ENCODE measurements around the gene FAM131B.
A peak's percentile ranks its signal among the peaks of the same experiment; 100 is the strongest.

The FAM131B gene

GRCh38 chr7:143381427-143382125 is 19.1 kb upstream of the FAM131B start:
- H3K27me3 Mint-ChIP-seq (ENCODE audit: low read depth): no peaks in the 10 kb centered on the region
- peak overlapping the region; percentile 28 for H3K27ac Mint-ChIP-seq
- H3K9me3 Mint-ChIP-seq: no peaks in the 10 kb centered on the region
- DNase-seq (ENCODE audit: low spot score): no peak
- peaks cover 5% of the 10 kb centered on the region for H3K36me3 Mint-ChIP-seq (ENCODE audit: low read depth)
- no peak overlapping the region for H3K4me3 Mint-ChIP-seq
- H3K4me1 Mint-ChIP-seq (ENCODE audit: low read depth): peaks cover 36% of the 10 kb centered on the region

GRCh38 chr7:143380646-143381426 is 18.3 kb upstream of the FAM131B start, which contains the start of gene ZYX:
Gene ZYX, plus strand, starts transcription at chr7:143381345. Its CDS starts 227 bp downstream, at chr7:143381572.
- peaks cover 5% of the 10 kb centered on the region for H3K36me3 Mint-ChIP-seq (ENCODE audit: low read depth)
- DNase-seq (ENCODE audit: low spot score): peak; percentile 88
- H3K4me3 Mint-ChIP-seq: peak within 1 kb of the TSS; percentile 86

GRCh38 chr7:143380260-143380645 is 17.7 kb upstream of the FAM131B start:
- Mint-ChIP-seq H3K9me3 (no peaks in the 10 kb centered on the region), H3K4me1 (ENCODE audit: low read depth) (peaks cover 48% of the 10 kb centered on the region), H3K27ac (peak overlapping the region; percentile 86), H3K4me3 (peak overlapping the region; percentile 86), H3K27me3 (ENCODE audit: low read depth) (no peaks in the 10 kb centered on the region), H3K36me3 (ENCODE audit: low read depth) (peaks cover 5% of the 10 kb centered on the region)
- DNase-seq (ENCODE audit: low spot score): peak; percentile 80

More at GRCh38 chr7:143380646-143381426, 18.3 kb upstream of the FAM131B start, which contains the start of gene ZYX:
- no peaks in the 10 kb centered on the region for H3K9me3 Mint-ChIP-seq
- H3K4me1 Mint-ChIP-seq (ENCODE audit: low read depth): peaks cover 42% of the 10 kb centered on the region
- H3K27me3 Mint-ChIP-seq (ENCODE audit: low read depth): no peaks in the 10 kb centered on the region
- H3K27ac Mint-ChIP-seq: peak within 1 kb of the TSS; percentile 86

- Mint-ChIP-seq H3K4me3 (peak overlapping the region; percentile 86), H3K36me3 (ENCODE audit: low read depth) (peaks cover 5% of the 10 kb centered on the region), H3K27me3 (ENCODE audit: low read depth) (no peaks in the 10 kb centered on the region), H3K4me1 (ENCODE audit: low read depth) (peaks cover 53% of the 10 kb centered on the region), H3K27ac (peak overlapping the region; percentile 86), H3K9me3 (no peaks in the 10 kb centered on the region)
- DNase-seq (ENCODE audit: low spot score): no peak
Measured at GRCh38 chr7:143379611-143380259, 17.2 kb upstream of the FAM131B start.

GRCh38 chr7:143376396-143376795 is 13.9 kb upstream of the FAM131B start:
- Mint-ChIP-seq H3K9me3 (no peaks in the 10 kb centered on the region), H3K4me1 (ENCODE audit: low read depth) (peaks cover 58% of the 10 kb centered on the region), H3K27ac (peak overlapping the region; percentile 28), H3K36me3 (ENCODE audit: low read depth) (no peaks in the 10 kb centered on the region), H3K27me3 (ENCODE audit: low read depth) (no peaks in the 10 kb centered on the region), H3K4me3 (no peak overlapping the region)
- DNase-seq (ENCODE audit: low spot score): no peak

- Mint-ChIP-seq H3K27ac (peak overlapping the region; percentile 78), H3K27me3 (ENCODE audit: low read depth) (no peaks in the 10 kb centered on the region), H3K9me3 (no peaks in the 10 kb centered on the region), H3K4me1 (ENCODE audit: low read depth) (peaks cover 62% of the 10 kb centered on the region), H3K4me3 (peak overlapping the region; percentile 29), H3K36me3 (ENCODE audit: low read depth) (no peaks in the 10 kb centered on the region)
- DNase-seq (ENCODE audit: low spot score): no peak
Measured at GRCh38 chr7:143375298-143376034, 13.0 kb upstream of the FAM131B start.

GRCh38 chr7:143374561-143374960 is 12.0 kb upstream of the FAM131B start:
- no peak for DNase-seq (ENCODE audit: low spot score)
- H3K9me3 Mint-ChIP-seq: no peaks in the 10 kb centered on the region
- peaks cover 2% of the 10 kb centered on the region for H3K27me3 Mint-ChIP-seq (ENCODE audit: low read depth)
- peaks cover 58% of the 10 kb centered on the region for H3K4me1 Mint-ChIP-seq (ENCODE audit: low read depth)
- no peak overlapping the region for H3K4me3 Mint-ChIP-seq
- no peak overlapping the region for H3K27ac Mint-ChIP-seq
- H3K36me3 Mint-ChIP-seq (ENCODE audit: low read depth): no peaks in the 10 kb centered on the region

- Mint-ChIP-seq H3K9me3 (no peaks in the 10 kb centered on the region), H3K4me3 (no peak overlapping the region), H3K4me1 (ENCODE audit: low read depth) (peaks cover 46% of the 10 kb centered on the region), H3K27ac (peak overlapping the region; percentile 6), H3K36me3 (ENCODE audit: low read depth) (no peaks in the 10 kb centered on the region), H3K27me3 (ENCODE audit: low read depth) (peaks cover 2% of the 10 kb centered on the region)
- no peak for DNase-seq (ENCODE audit: low spot score)
Measured at GRCh38 chr7:143373255-143373794, 10.8 kb upstream of the FAM131B start.

- H3K9me3 Mint-ChIP-seq: no peaks in the 10 kb centered on the region
- H3K4me1 Mint-ChIP-seq (ENCODE audit: low read depth): peaks cover 39% of the 10 kb centered on the region
- peak overlapping the region; percentile 58 for H3K27ac Mint-ChIP-seq
- peaks cover 4% of the 10 kb centered on the region for H3K27me3 Mint-ChIP-seq (ENCODE audit: low read depth)
- H3K4me3 Mint-ChIP-seq: no peak overlapping the region
- peak; percentile 55 for DNase-seq (ENCODE audit: low spot score)
- H3K36me3 Mint-ChIP-seq (ENCODE audit: low read depth): no peaks in the 10 kb centered on the region
Measured at GRCh38 chr7:143372070-143372469, 9.6 kb upstream of the FAM131B start.

- no peak for DNase-seq (ENCODE audit: low spot score)
- no peaks in the 10 kb centered on the region for H3K9me3 Mint-ChIP-seq
- H3K36me3 Mint-ChIP-seq (ENCODE audit: low read depth): no peaks in the 10 kb centered on the region
- no peak overlapping the region for H3K27ac Mint-ChIP-seq
- peaks cover 19% of the 10 kb centered on the region for H3K27me3 Mint-ChIP-seq (ENCODE audit: low read depth)
- no peak overlapping the region for H3K4me3 Mint-ChIP-seq
- peaks cover 20% of the 10 kb centered on the region for H3K4me1 Mint-ChIP-seq (ENCODE audit: low read depth)
Measured at GRCh38 chr7:143369678-143370651, 7.5 kb upstream of the FAM131B start.

- no peaks in the 10 kb centered on the region for H3K36me3 Mint-ChIP-seq (ENCODE audit: low read depth)
- peaks cover 34% of the 10 kb centered on the region for H3K27me3 Mint-ChIP-seq (ENCODE audit: low read depth)
- DNase-seq (ENCODE audit: low spot score): no peak
- H3K27ac Mint-ChIP-seq: no peak overlapping the region
- H3K9me3 Mint-ChIP-seq: no peaks in the 10 kb centered on the region
- no peak overlapping the region for H3K4me3 Mint-ChIP-seq
- H3K4me1 Mint-ChIP-seq (ENCODE audit: low read depth): peaks cover 16% of the 10 kb centered on the region
Measured at GRCh38 chr7:143368387-143368786, 5.9 kb upstream of the FAM131B start.

GRCh38 chr7:143367972-143368371 is 5.5 kb upstream of the FAM131B start:
- Mint-ChIP-seq H3K27me3 (ENCODE audit: low read depth) (peaks cover 39% of the 10 kb centered on the region), H3K9me3 (no peaks in the 10 kb centered on the region), H3K36me3 (ENCODE audit: low read depth) (no peaks in the 10 kb centered on the region), H3K4me1 (ENCODE audit: low read depth) (peaks cover 20% of the 10 kb centered on the region), H3K27ac (no peak overlapping the region), H3K4me3 (no peak overlapping the region)
- DNase-seq (ENCODE audit: low spot score): no peak

All from T-helper 2 cell treated with Interferon-gamma antibody and Interleukin-4, amounts not matched to agents 5 μg/mL and 100 μg/mL, for 36 hours (primary cell).